GM23338 (cell line): Measurements from ENCODE around the gene HS3ST6. TPM values are rescaled to one million over a fixed set of nuclear protein-coding genes. Genes with fewer than 3 reads are reported as not detected.

ENCODE experiments used
- ATAC-seq: fragments of 200-7000 bp; cut with Tn5 transposase; 3 replicates; pipeline ENCODE4 v1.9.1; 2020
- DNase-seq: peaks from one replicate; pipeline ENCODE4 v3.0.0-alpha.2; 2015; ENCODE audit warnings: low spot score
- H2AFZ ChIP-seq: fragments of 200-600 bp; sonication (generic); 2 replicates; pipeline ENCODE4 v1.8.0; 2016; ENCODE audit warnings: antibody characterized with exemption, mild to moderate bottlenecking, moderate library complexity
- H3F3A ChIP-seq: fragments of 200-600 bp; sonication (generic); replicated peaks from 2 replicates; pipeline ENCODE4 v1.8.0; 2017; ENCODE audit warnings: antibody characterized with exemption, mixed run types, low read depth
- H3K27ac ChIP-seq: fragments of 200-600 bp; sonication (generic); 2 replicates; pipeline ENCODE4 v1.6.1; 2016; ENCODE audit warnings: low read depth
- H3K27me3 ChIP-seq: fragments of 200-600 bp; sonication (generic); 2 replicates; pipeline ENCODE4 v1.8.0; 2016; ENCODE audit warnings: mild to moderate bottlenecking, mixed run types, moderate library complexity; ENCODE audit not compliant: insufficient read depth
- H3K36me3 ChIP-seq: fragments of 200-600 bp; sonication (generic); 2 replicates; pipeline ENCODE4 v1.8.0; 2016; ENCODE audit warnings: mild to moderate bottlenecking; ENCODE audit not compliant: insufficient read depth
- H3K4me1 ChIP-seq: fragments of 200-600 bp; sonication (generic); 2 replicates; pipeline ENCODE4 v1.8.0; 2016; ENCODE audit warnings: mild to moderate bottlenecking, moderate library complexity; ENCODE audit not compliant: insufficient read depth
- H3K4me2 ChIP-seq: fragments of 200-600 bp; sonication (generic); 2 replicates; pipeline ENCODE4 v1.7.1; 2017; ENCODE audit warnings: mixed run types
- H3K4me3 ChIP-seq: fragments of 200-600 bp; sonication (generic); 2 replicates; pipeline ENCODE4 v1.6.1; 2016; ENCODE audit warnings: mixed run types
- H3K79me2 ChIP-seq: fragments of 200-600 bp; sonication (generic); replicated peaks from 2 replicates; pipeline ENCODE4 v1.8.0; 2017; ENCODE audit warnings: mild to moderate bottlenecking; ENCODE audit not compliant: insufficient read depth
- H3K9me2 ChIP-seq: fragments of 200-600 bp; sonication (generic); 2 replicates; pipeline ENCODE4 v1.8.0; 2017; ENCODE audit not compliant: insufficient read depth
- H4K20me1 ChIP-seq: fragments of 200-600 bp; sonication (generic); replicated peaks from 2 replicates; pipeline ENCODE4 v1.8.0; 2017; ENCODE audit warnings: mild to moderate bottlenecking; ENCODE audit not compliant: insufficient read depth
- H3K27ac Mint-ChIP-seq: 2 replicates; pipeline ENCODE4 v1.8.0; 2020; ENCODE audit warnings: inconsistent platforms, mild to moderate bottlenecking, moderate library complexity, mixed read lengths
- H3K27me3 Mint-ChIP-seq: 3 replicates; pipeline ENCODE4 v1.8.0; 2022; ENCODE audit warnings: low read depth, mild to moderate bottlenecking, moderate library complexity, mixed read lengths, inconsistent platforms; ENCODE audit not compliant: insufficient read depth, poor library complexity
- H3K36me3 Mint-ChIP-seq: 3 replicates; pipeline ENCODE4 v1.8.0; 2021; ENCODE audit warnings: low read depth, mild to moderate bottlenecking, inconsistent platforms, moderate library complexity, mixed read lengths
- H3K4me1 Mint-ChIP-seq: 3 replicates; pipeline ENCODE4 v1.8.0; 2020; ENCODE audit warnings: mild to moderate bottlenecking, inconsistent platforms, mixed read lengths
- H3K4me3 Mint-ChIP-seq: 3 replicates; pipeline ENCODE4 v1.8.0; 2021; ENCODE audit warnings: moderate library complexity, mild to moderate bottlenecking, inconsistent platforms, mixed read lengths
- H3K9me3 Mint-ChIP-seq: 3 replicates; pipeline ENCODE4 v1.8.0; 2020; ENCODE audit warnings: moderate library complexity, mild to moderate bottlenecking, inconsistent platforms, mixed read lengths
- CTCF ChIP-seq, 2 experiments: fragments of 200-600 bp in 1 of 2; sonication (generic) in 1 of 2; conservative IDR thresholded peaks; 2 replicates each; pipeline versions ENCODE4 v1.5.1 to v1.6.1; 2016 to 2017; ENCODE audit warnings: antibody characterized with exemption in 2 of 2, low read depth in 2 of 2, mild to moderate bottlenecking in 2 of 2, moderate library complexity in 1 of 2
- EZH2 ChIP-seq: fragments of 200-600 bp; sonication (generic); IDR thresholded peaks from one replicate; pipeline ENCODE4 v1.8.0; 2017; ENCODE audit warnings: antibody characterized with exemption, mild to moderate bottlenecking, low read depth; ENCODE audit not compliant: unreplicated experiment
- POLR2AphosphoS5 ChIP-seq: IDR thresholded peaks from 2 replicates; pipeline ENCODE4 v1.6.1; 2016; ENCODE audit warnings: antibody characterized with exemption, low read depth
- ZNF114 ChIP-seq: fragments of 250-450 bp; sonication (Bioruptor Pico); IDR thresholded peaks from 2 replicates; pipeline ENCODE4 v1.5.0; 2020; ENCODE audit warnings: mild to moderate bottlenecking, moderate library complexity
- ZNF462 ChIP-seq: fragments of 250-450 bp; sonication (Bioruptor Pico); IDR thresholded peaks from 2 replicates; pipeline ENCODE4 v1.5.0; 2020; ENCODE audit warnings: mild to moderate bottlenecking, moderate library complexity
- polyA plus RNA-seq: library from polyadenylated mRNA; unstranded; fragments of >200 nt; fragmentation: Nextera tagmentation; extraction: Ambion mirVana; gene quantifications from 2 replicates; pipeline ENCODE4 v1.2.1, GENCODE V29; 2016
- total RNA-seq: library from RNA; depleted of rRNA; stranded (reverse); fragments of >200 nt; shearing (Covaris generic); gene quantifications from 2 replicates; pipeline ENCODE4 v1.2.3, GENCODE V29; 2014

The HS3ST6 gene
- total and polyA plus RNA-seq, 2 experiments from 2014 or later = 0.21 TPM; not detected in 1

- peaks cover 8% of the 10 kb centered on the region; the same call in 2 of the 3 replicates for H3K9me3 Mint-ChIP-seq
- peak; percentile 21 for ATAC-seq
- peaks cover 55% of the 10 kb centered on the region for H3K27me3 Mint-ChIP-seq
- H3K9me2 ChIP-seq = no peaks in the 10 kb centered on the region
- H3K36me3 ChIP-seq = peaks cover 25% of the 10 kb centered on the region
- peak overlapping the region; percentile 84; the same call in 1 of the 2 replicates for H3K27ac ChIP-seq
- H3K27me3 ChIP-seq = no peaks in the 10 kb centered on the region
- H4K20me1 ChIP-seq = peaks cover 27% of the 10 kb centered on the region
- peak overlapping the region; percentile 92 for H3K4me3 Mint-ChIP-seq
- H3K27ac Mint-ChIP-seq = peak overlapping the region; percentile 90
- H3K36me3 Mint-ChIP-seq = peaks cover 44% of the 10 kb centered on the region
- H2AFZ ChIP-seq = no peak overlapping the region
- peaks cover 33% of the 10 kb centered on the region for H3K4me1 Mint-ChIP-seq
- peaks cover 43% of the 10 kb centered on the region for H3K79me2 ChIP-seq
- no peak for TF ChIP-seq EZH2
- TF ChIP-seq ZNF114 (CRISPR knock-in tag) = no peak
- no peak for TF ChIP-seq ZNF462 (CRISPR knock-in tag)
- peak; percentile 80 for TF ChIP-seq POLR2AphosphoS5
- no peak for TF ChIP-seq CTCF (conservative IDR thresholded peaks at IDR 0.05; ENCODE audit: low read depth in 2 of 2)
- H3K4me1 ChIP-seq = peaks cover 37% of the 10 kb centered on the region; the same call in 1 of the 2 replicates
- peak overlapping the region; percentile 89 for H3K4me3 ChIP-seq
- peaks cover 49% of the 10 kb centered on the region for H3F3A ChIP-seq
- DNase-seq = no peak
- peak overlapping the region; percentile 91 for H3K4me2 ChIP-seq
Observed at GRCh38 chr16:1960665-1961630, 42.7 kb upstream of the HS3ST6 start.
